Breast epithelium (tissue), 3 donors: ENCODE measurements around the gene PELI3. TPM values are rescaled to one million over a fixed set of nuclear protein-coding genes. Genes with fewer than 3 reads are reported as not detected.

Experiments
- total RNA-seq, 3 donors: library from RNA; depleted of rRNA; stranded (reverse); fragments of >200 nt; gene quantifications; one replicate each; pipeline ENCODE4 v1.1.0, GENCODE V29; 2016

The PELI3 gene
- total RNA-seq, 3 donors from 2014 or later, result 16.0 to 20.0 (median 18.6) TPM

Other genes with a start within 250 kb of the PELI3 start
- gene KLC2, start 209.2 kb upstream of the PELI3 start, total RNA-seq, result 10 to 100 TPM; 13.2 to 15.4 (median 14.1) TPM
- 10 to 100 TPM; 87.2 to 99.4 (median 98.2) TPM for gene RAB1B, start 198.3 kb upstream of the PELI3 start, total RNA-seq
- gene CNIH2, start 188.7 kb upstream of the PELI3 start, total RNA-seq, result under 1 TPM in 1 of 3 donors, not detected in 2; 0.48 TPM
- 10 to 100 TPM; 56.8 to 61.4 (median 57.7) TPM for gene YIF1A, start 177.8 kb upstream of the PELI3 start, total RNA-seq
- 1 to 10 TPM in 1 of 3 donors, under 1 TPM in 2; 0.16 to 1.6 (median 0.33) TPM for gene TMEM151A, start 175.0 kb upstream of the PELI3 start, total RNA-seq
- 10 to 100 TPM; 17.3 to 69.1 (median 24.9) TPM for gene CD248, start 149.9 kb upstream of the PELI3 start, total RNA-seq
- 1 to 10 TPM; 3.2 to 6.6 (median 5.2) TPM for gene RIN1, start 130.5 kb upstream of the PELI3 start, total RNA-seq
- gene BRMS1, start 121.8 kb upstream of the PELI3 start, total RNA-seq, result 10 to 100 TPM; 52.0 to 61.6 (median 54.3) TPM
- 10 to 100 TPM; 20.0 to 35.4 (median 30.1) TPM for gene B4GAT1, start 119.3 kb upstream of the PELI3 start, total RNA-seq
- gene SLC29A2, start 95.1 kb upstream of the PELI3 start, total RNA-seq, result 1 to 10 TPM; 4.9 to 7.5 (median 6.4) TPM
- gene NPAS4, start 45.9 kb upstream of the PELI3 start, total RNA-seq, result not detected
- 10 to 100 TPM; 33.1 to 42.3 (median 36.8) TPM for gene MRPL11, start 28.1 kb upstream of the PELI3 start, total RNA-seq
- 10 to 100 TPM; 16.5 to 24.3 (median 16.7) TPM for gene DPP3, start 13.5 kb downstream of the PELI3 start, total RNA-seq
- 10 to 100 TPM; 51.5 to 79.5 (median 63.8) TPM for gene BBS1, start 43.7 kb downstream of the PELI3 start, total RNA-seq
- gene ZDHHC24, start 79.1 kb downstream of the PELI3 start, total RNA-seq, result 10 to 100 TPM; 12.9 to 20.0 (median 14.1) TPM
- under 1 TPM in 2 of 3 donors, not detected in 1; under 0.01 to 0.16 TPM for gene ACTN3, start 80.0 kb downstream of the PELI3 start, total RNA-seq
- gene CTSF, start 101.7 kb downstream of the PELI3 start, total RNA-seq, result 100 to 1,000 TPM in 2 of 3 donors, 10 to 100 TPM in 1; 98.6 to 149 (median 116) TPM
- gene CCDC87, start 126.2 kb downstream of the PELI3 start, total RNA-seq, result under 1 TPM in 1 of 3 donors, not detected in 2; 0.15 TPM
- 10 to 100 TPM; 27.5 to 44.2 (median 33.1) TPM for gene CCS, start 126.3 kb downstream of the PELI3 start, total RNA-seq
- 10 to 100 TPM; 42.6 to 55.0 (median 54.6) TPM for gene RBM14, start 149.7 kb downstream of the PELI3 start, total RNA-seq
- gene RBM4, start 171.8 kb downstream of the PELI3 start, total RNA-seq, result 10 to 100 TPM; 73.9 to 98.3 (median 81.0) TPM
- gene RBM4B, start 211.0 kb downstream of the PELI3 start, total RNA-seq, result 10 to 100 TPM; 14.9 to 43.8 (median 25.9) TPM